ENCODE results near the gene EMP2. TPM values are rescaled to one million over a fixed set of nuclear protein-coding genes. Genes with fewer than 3 reads are reported as not detected.

The EMP2 gene
- total RNA-seq, 2 donors from 2014 or later, result 107 to 111 TPM

DNA sequence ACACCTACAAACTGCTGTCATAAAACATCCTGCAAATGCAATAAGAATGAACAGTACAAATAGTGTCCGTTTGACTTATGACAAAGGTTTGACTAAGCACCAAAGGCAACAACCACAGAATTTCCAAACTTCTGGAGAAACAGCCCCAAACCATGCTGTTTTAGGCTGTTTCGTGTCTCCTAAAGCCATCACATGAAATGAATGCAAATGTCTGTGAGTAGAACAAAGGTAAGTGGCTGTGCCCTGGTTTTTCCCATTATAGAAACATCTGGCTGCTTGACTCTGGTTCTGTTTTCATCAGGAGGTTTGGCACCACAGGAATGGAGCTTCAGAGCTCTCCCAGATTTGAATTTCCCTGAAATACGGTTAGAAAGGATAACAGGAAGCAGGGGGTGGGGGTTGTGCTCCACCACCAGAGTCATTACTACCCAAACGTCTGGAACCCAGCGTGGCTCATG is 4.6 kb upstream of the EMP2 start:
- DNase-seq (no peak), ATAC-seq (no peak)
- intact Hi-C loops (cut with DNase I, micrococcal nuclease), result no loop called here

DNA sequence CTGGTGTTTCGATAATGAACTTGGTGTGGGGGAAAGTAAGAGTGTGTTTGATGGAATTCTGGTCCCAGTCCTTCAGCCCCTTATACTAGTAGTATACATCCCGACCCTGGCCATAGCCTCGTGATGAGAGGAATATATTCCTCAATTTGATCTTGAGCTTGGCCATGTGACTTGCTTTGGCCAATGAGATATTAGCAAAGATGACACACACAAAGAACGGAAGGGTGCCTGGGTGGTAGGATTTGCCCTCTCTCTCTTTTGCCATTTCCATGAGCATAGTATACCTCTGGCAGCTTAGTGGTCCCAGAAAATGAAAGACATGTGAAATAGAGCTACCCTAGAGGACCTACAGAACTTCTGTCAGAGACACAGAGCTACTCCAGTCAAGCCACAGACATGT is 2.9 kb upstream of the EMP2 start:
- DNase-seq (no peak), ATAC-seq (no peak)
- intact Hi-C loops (cut with DNase I, micrococcal nuclease), result no loop called here

DNA sequence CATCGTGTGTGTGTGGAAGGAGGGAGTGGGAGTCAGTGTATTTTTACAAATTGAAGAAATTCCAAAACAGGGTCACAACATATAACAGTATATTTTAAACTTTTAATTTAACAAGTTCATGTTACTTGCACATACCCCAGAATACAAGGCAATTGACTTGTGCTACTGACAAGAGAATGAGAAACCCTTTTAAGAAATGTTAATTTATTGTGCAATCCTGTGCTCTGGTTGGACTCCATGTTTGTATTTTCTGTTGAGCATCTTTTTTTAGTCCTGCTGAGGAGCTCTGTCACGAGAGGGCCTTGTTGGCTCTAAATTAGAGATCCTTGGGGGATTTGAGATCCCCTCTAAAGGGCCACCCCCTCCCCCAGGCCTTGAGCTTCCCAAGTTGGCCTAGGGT is 1.1 kb upstream of the EMP2 start:
- intact Hi-C loops (cut with DNase I, micrococcal nuclease), result no loop called here
- no peak for ATAC-seq
- no peak for DNase-seq

DNA sequence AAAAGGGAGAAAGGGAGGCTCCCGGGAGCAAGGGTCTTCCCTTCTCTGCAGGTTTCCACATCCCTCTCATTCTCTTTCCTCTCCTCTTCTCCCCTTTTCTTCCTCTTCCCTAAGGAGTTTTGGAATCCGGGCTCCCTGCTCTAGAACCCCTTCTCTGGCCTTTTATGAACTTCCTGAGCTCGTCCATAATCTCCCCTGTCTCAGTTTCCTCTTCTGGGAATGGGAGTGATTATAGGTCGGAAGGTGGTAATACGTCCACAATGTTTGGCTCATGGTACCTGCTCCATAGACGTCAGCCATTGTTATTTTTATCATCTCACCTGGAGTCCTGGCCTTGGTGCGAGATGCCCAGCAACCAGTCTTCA is 467 bp upstream of the EMP2 start:
- no peak for ATAC-seq
- no peak for DNase-seq
- intact Hi-C loops (cut with DNase I, micrococcal nuclease), result no loop called here

DNA sequence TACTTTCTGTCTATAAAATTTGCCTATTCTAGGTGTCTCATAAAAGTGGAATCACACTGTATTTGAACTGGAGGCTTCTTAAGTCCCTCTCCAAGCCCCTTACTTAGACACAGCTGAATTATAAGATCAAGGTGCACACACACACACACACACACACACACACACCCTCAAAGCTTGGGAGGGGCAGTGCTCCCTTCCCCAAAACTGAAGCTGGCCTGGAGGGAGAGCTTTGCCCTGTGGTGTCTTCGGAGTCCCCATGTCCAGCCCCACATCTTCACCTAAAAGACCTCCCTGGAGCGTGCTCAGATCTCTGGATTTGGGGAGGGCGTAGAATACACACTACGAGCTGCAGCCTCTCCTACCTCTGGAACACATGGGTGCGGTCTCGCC is 828 bp downstream of the EMP2 start:
- ATAC-seq (peak; percentile 7), DNase-seq (no peak)
- intact Hi-C loops (cut with DNase I, micrococcal nuclease), result no loop called here

DNA sequence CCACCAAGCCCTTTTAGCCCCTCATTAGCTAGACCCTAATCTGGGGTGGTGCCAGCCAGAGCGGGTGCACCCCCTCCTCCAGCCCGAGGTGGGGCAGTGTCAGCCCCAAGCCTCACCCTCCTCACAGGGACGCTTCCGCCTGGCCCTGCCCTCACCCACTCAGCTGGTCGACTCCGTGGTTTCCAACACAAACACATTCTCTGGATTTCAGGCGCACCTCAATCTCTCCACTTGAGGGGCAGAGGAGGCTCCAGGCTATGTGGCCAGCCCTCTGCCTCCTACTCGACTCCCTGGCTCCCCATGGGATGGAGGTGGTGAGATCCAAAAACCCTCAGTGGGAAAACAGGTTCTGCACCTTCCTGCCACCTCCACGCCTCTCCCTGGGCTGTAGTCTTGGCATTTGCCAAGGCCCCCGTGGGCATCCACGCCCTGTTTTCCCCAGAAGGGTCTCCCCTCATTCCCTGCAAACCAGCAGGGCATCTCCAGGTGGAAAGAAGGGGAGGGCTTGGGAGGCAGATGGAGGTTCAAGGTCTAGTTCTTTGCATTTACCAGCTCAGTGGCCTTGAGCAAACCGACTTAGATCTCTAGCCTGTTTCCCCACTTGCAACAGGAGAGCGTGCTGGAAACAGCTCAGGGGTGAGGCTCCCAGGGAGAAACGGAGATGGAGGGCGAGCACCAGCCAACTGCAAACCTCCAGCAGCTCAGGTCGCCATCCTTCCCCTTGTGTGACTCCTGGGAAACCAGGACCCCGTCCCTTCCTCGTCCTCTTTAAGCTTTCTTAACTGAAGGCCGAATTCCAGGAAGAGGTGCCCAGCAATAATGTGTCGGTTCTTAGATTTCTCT is 1.7 kb downstream of the EMP2 start:
- intact Hi-C loops (cut with DNase I, micrococcal nuclease), result no loop called here
- peak; percentile 69 for ATAC-seq
- peak; percentile 71 to 75 for DNase-seq

DNA sequence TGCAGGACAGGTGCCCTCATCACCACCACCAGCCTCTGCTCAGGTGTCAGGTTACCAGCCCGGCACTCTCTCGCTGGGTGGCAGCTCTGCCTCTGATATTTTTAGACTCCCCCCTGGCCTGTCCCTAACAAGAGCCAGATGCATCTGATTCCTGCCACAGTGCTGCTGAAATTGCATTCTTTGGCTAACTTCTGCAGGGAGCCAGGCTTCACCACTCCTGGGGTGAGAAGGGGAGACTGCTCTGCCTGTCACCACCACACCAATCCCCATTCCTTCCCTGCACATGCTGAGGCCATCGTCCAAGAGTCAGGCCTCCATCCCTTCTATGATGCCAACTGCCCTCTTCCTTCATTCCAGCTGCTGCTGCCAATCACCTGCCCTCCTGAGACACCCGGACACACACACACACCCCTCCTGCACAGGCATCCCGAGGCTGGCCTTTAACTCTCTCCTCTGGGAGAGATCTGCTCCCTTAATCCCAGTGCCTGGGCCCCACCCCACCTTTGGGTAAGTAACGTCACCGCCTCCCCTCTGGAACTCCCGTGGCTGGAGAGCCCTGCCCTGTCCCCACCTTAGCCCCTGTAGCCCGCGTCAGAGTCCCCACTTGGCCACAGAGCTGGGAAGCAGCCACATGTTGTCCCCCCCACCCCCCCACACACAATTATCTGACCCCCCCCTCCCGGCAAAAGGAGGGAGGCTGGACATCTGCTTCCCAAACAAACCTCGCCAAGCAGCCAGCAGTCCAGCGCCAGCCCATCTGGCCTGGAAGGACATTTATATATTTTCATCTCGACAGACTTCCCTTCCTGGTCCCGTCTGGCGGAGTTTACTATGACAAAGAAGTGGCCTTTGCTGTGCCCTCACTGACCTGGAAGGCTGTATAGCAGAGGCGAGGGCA is 2.8 kb downstream of the EMP2 start:
- ATAC-seq (peak; percentile 18), DNase-seq (peak; percentile 30 to 46)
- intact Hi-C loops (cut with DNase I, micrococcal nuclease), result no loop called here

DNA sequence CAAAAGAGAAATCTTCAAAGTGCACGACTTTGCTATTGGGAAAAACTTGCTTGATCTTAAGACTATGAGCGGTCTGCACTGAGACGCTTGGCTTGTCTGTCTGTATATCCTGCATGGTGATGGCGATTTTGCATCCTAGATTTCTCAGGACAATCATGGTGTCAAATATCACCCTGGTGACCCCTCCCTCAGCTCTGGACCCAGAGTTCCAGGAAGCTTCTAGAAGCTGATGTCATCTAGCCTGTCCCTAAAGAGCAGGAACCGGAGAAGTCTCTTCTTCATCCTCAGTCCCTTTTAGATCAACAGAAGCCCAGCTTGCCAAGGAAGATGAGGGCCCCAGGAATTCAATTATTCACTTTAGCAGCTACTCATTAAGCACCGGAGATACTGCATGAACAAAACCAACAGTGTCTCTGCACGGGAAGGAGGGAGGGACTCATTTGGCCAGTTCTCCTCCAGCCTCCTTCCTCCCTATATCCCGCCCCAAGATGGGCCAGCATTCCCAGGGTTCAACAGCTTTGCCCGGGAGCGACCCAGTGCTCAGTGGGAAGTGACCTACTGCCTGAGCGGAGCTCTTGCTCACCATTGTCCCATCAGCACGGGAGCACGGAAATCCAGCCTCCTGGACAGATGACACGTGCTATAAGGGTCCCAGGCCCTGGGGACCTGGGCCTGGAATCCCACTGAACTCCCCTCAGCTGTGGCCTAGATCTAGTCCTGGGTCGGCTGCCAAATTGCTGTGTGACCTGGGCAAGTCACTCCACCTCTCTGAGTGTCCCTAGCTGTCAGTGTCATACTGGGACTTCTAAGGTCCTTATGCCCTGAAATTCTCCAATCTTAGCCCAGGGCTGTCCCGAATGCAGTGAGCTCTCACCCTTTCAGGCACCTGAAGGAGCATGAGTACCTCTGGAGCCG is 3.8 kb downstream of the EMP2 start:
- DNase-seq, result no peak
- no peak for ATAC-seq
- intact Hi-C loops (cut with DNase I, micrococcal nuclease), result no loop called here

DNA sequence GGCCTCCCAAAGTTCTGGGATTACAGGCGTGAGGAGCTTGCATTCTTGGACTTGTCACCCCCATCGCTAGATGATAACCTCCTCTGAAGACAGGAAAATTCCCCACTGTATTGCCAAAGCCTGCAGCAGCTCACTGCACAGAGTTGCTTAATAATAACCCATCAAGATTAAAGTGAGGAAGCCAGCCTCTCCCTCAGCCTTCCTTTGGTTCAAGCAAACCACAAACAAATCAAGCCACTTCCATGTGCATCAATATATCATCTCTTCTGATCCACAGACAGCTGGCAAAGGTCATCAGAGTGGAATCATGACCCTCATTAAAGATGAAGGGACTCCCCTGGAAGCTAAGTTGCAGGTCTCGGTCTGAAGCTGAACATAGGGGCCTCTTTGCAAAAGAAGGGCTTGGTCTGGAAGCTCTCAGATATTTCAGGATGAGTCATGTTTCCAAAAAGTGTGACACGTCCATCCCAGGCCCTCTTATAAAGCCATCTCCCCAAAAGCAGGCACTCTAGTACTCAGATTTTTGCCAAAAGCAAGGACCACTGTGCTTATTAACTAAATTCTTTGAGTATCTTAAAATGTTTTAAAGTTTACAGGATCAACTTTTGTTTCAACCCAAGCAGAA is 4.8 kb downstream of the EMP2 start:
- ATAC-seq, result no peak
- intact Hi-C loops (cut with DNase I, micrococcal nuclease), result no loop called here

DNA sequence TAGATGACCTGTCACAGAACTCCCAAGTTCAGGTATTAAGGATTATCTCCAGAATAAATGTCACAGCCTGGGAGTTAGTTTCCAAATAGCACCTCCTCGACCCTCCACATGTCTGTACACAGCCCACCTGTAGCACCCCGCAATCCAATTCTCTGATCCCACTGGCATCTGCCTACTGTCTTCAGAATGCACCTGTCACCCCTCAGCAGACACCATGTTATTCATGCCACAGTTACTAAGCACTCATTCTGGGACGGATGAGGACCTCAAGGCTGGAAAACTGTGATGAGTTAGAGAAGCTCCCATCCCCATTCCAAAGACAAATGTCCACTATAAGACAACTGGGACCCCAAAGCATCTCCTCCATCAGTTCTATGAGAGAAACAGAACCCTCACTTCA is 7.8 kb downstream of the EMP2 start:
- DNase-seq, result no peak
- intact Hi-C loops (cut with DNase I, micrococcal nuclease), result no loop called here
- ATAC-seq, result no peak

More for the DNA sequence above, 4.8 kb downstream of the EMP2 start:
- DNase-seq, result no peak

DNA sequence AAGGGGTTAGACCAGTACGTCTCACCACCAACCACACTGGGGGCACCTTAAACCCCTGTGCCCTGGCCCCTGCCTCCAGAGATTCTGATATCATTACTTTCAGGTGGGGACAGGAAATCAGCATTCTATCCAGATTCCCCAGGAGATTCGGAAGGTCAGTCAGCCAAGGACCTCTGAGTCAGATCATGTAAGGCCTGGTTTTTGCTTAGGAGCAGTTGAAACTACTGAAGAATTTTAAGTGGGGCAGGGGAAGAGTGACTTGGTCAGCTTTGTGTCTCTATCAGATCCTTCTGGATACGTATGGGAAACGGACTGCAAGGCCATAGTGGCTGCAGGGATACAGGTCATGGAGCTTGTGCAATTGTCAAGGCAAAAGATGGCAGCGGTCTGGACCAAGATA is 9.0 kb downstream of the EMP2 start:
- ATAC-seq (no peak), DNase-seq (no peak)
- intact Hi-C loops (cut with DNase I, micrococcal nuclease), result no loop called here

DNA sequence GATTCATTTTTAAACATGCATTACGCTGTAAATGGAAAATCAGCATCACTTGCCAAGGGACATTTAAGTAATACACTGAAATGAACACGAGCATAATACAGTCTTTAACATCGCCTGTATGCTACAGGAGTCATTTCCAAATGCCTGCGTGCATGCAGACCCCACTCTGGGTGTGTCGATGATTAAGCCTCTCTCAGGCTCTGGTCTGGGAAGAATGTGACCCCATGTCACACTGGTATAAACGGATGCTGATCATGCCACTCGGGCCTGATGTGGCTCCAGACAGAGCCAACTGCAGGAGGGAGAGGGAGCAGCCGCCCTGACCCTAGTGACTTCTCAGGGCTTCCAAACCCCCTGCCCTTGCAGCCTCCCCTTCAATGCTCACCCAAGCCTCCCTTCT is 10.8 kb downstream of the EMP2 start:
- DNase-seq (no peak), ATAC-seq (no peak)
- intact Hi-C loops (cut with DNase I, micrococcal nuclease), result no loop called here

DNA sequence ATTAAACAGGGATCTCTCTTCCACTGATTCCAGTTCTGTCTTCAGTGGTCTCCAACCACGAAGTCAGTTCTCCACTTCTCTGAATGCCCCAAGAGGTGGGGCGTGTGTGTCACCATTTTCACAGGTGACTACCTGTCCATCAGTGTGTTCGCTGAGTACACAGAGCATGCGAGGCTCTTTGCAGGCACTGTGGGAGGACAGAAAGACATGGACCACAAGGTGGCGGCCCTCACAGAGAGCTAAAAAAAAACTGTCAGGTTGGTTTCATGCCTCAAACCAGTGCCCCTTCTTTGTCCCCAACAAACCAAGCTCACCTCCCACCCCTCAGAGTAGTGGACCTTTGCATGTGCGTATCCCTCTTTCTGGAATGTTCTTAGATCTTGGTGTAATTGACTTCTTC is 13.8 kb downstream of the EMP2 start:
- intact Hi-C loops (cut with DNase I, micrococcal nuclease), result no loop called here
- ATAC-seq (no peak), DNase-seq (no peak)

DNA sequence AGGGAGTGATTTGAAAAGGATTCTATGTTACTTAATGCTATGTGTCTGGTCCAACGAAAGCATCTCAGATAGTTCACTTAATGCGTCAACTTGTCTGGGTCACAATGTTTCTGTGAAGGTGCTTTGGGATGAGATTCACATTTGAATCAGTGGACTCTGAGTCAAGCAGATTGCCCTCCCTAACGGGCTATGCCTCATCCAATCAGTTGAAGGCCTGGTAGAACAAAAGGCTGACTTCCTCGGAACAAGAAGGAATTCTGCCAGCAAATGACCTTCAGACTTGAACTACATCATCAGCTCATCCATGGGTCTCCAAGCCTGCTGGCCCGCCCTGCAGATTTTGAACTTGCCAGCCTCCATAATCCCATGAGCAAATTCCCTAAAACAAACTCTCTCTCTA is 15.2 kb downstream of the EMP2 start:
- intact Hi-C loops (cut with DNase I, micrococcal nuclease), result no loop called here
- no peak for ATAC-seq
- no peak for DNase-seq

DNA sequence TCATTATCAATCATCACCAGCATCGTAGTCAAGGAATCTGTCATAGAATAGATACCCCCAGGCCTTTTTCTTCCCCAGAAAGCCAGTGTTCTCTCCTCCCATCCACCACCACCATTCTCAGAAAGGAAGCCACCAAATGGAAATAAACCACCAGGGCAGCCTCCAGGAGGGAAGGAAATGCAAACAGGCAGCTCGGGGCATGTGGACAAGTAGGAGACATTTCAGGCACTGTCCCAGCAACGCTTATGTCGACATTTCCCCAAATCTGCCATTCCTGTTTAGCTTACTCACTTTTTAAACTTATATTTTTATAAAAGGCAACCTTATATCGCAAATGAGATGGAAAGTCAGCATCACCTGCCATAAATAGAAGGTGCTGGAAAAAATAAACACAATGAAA is 15.8 kb downstream of the EMP2 start:
- intact Hi-C loops (cut with DNase I, micrococcal nuclease), result no loop called here
- ATAC-seq (no peak), DNase-seq (no peak)

DNA sequence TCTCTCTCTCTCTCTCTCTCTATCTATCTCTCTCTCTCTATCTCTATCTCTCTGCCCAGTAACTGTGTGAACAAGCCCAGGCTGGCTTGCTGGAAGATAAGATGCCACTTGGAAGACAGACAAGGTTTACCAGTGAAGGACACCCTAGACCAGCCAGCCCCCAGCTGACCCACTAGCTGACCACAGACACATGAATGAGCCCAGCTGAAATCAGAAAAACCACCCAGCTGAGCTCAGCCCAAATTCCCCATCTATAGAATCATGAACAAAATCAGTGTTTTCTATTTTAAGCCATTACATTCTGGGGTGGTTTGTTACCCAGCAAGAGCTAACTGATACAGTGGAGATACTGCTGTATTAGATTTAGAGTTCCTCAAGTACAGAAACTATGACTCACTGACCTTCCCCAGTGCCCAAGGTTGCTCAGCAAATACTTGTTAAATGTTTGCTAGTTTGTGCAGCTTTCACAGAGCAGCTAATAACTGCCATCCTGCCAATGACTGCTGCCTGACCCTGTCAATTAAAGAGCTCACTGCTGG is 18.0 kb downstream of the EMP2 start:
- intact Hi-C loops (cut with DNase I, micrococcal nuclease), result no loop called here
- ATAC-seq (no peak), DNase-seq (no peak)

DNA sequence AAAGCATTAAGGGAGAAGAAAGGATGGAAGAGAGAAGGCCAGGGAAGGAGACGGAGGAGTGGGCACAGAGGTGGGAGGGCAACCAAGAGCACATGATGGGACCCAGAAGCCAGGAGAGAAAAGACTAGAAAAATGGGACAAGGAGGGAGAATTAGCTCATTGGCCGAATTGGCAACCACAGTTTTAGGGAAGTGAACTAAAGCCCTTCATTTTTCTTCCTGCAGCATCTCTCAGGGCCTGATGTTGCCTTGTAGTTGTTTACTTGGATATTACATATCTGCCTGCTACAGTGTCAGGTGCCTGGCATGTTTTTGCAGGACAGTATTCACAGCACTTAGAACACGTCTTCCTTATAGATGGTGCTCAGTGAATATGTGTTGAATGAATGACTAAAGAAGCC is 19.0 kb downstream of the EMP2 start:
- intact Hi-C loops (cut with DNase I, micrococcal nuclease), result no loop called here
- ATAC-seq, result no peak
- no peak for DNase-seq

DNA sequence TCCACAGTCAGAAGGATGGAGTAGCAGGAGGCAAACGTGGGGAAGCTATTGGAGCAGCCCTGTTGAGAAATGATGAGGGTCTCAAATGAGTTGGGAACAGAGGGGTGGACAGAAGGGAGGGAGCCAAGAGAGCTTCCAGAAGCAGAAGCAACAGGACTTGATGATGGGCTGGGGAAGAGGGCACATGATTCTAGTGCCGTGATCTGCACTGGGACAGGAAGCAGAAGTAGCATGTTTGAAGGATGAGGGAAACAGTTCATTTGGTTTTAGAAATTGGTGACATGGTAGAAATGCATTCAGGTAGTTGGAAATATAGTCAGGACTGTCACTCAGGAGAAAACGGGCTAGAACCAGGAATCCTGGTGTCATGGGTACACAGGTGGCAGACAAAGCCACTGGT is 19.4 kb downstream of the EMP2 start:
- no peak for DNase-seq
- no peak for ATAC-seq
- intact Hi-C loops (cut with DNase I, micrococcal nuclease), result no loop called here
